Measurements from ENCODE around the gene SLC6A13. TPM values are rescaled to one million over a fixed set of nuclear protein-coding genes. Genes with fewer than 3 reads are reported as not detected.
"Not testable (repeated sequence)": the region's sequence is repeated elsewhere in the genome, so short reads cannot be mapped to it uniquely, and the experiment has no call there.

The SLC6A13 gene
- total RNA-seq, 1 experiment from 2014 or later = 0.12 TPM

- Histone ChIP-seq H3K27me3 (no peaks in the 10 kb centered on the region; the same call in 1 of the 2 replicates), H3K4me1 (no peaks in the 10 kb centered on the region), H3K36me3 (no peaks in the 10 kb centered on the region), H3K9me3 (replicated peaks) (no peaks in the 10 kb centered on the region), H3K4me3 (no peak overlapping the region), H3K27ac (no peak overlapping the region)
- no peak for DNase-seq
Observed at GRCh38 chr12:220946-221550, 41.6 kb downstream of the SLC6A13 start.

- Histone ChIP-seq H3K9me3 (replicated peaks) (no peaks in the 10 kb centered on the region), H3K4me1 (no peaks in the 10 kb centered on the region), H3K27me3 (peaks cover 2% of the 10 kb centered on the region; the same call in 1 of the 2 replicates), H3K27ac (no peak overlapping the region), H3K4me3 (no peak overlapping the region), H3K36me3 (no peaks in the 10 kb centered on the region)
- no peak for DNase-seq
Observed at GRCh38 chr12:220491-220890, 42.1 kb downstream of the SLC6A13 start.

DNA sequence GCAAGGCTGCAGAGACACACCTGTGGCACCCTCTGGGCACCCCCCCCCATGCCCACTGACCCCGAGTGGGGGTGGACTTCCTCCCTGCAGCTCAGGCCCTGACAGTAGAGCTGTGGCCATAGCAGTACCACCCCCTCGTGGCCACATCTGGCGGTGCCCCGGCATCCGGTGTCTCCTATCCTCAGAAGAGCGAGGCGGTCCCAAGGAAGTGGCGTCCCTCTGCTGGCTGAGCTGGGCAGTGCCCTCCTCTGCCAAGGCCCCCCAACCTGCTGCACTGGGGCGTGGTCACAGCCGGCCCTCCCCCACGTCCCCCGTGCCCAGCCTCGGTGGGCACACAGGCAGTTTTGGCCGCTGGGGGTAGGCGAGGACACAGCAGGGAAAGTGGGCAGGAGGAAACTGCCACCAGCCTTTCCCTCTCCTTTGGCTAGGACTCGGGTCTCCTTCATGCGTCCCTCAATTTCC is 42.7 kb downstream of the SLC6A13 start:
- H3K4me3 ChIP-seq = no peak overlapping the region
- H3K36me3 ChIP-seq = no peaks in the 10 kb centered on the region
- H3K27me3 ChIP-seq = peaks cover 8% of the 10 kb centered on the region; the same call in 1 of the 2 replicates
- H3K27ac ChIP-seq = no peak overlapping the region
- H3K4me1 ChIP-seq = no peaks in the 10 kb centered on the region
- no peaks in the 10 kb centered on the region for H3K9me3 ChIP-seq (replicated peaks)
- DNase-seq = peak; percentile 76

GRCh38 chr12:218728-219590 is 43.7 kb downstream of the SLC6A13 start:
- peaks cover 14% of the 10 kb centered on the region for H3K27me3 ChIP-seq

DNA sequence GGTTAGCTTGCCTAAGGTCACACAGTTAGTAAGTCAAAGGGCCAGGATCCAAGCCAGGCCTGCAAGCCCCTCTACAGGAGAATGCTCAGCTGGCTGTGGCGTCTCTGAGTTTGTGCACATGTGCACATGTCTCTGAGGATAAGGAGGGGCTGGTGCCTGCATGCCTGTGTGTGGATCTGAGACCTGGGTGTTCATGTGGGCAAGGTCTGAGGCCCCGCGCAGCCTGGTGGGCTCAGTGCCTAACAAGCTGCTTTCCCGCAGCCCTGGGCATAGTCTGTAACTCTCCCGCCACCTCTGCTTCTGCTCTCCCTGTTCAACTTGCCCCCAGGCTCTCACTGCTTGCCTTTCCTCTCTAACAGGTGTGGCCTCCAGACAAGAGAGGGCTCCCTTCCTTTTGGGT is 44.4 kb downstream of the SLC6A13 start:
- peaks cover 22% of the 10 kb centered on the region for H3K27me3 ChIP-seq

More at GRCh38 chr12:218728-219590, 43.7 kb downstream of the SLC6A13 start:
- no peaks in the 10 kb centered on the region for H3K4me1 ChIP-seq
- H3K36me3 ChIP-seq = no peaks in the 10 kb centered on the region
- no peaks in the 10 kb centered on the region for H3K9me3 ChIP-seq (replicated peaks)
- no peak overlapping the region for H3K4me3 ChIP-seq
- DNase-seq = no peak
- no peak overlapping the region for H3K27ac ChIP-seq

DNA sequence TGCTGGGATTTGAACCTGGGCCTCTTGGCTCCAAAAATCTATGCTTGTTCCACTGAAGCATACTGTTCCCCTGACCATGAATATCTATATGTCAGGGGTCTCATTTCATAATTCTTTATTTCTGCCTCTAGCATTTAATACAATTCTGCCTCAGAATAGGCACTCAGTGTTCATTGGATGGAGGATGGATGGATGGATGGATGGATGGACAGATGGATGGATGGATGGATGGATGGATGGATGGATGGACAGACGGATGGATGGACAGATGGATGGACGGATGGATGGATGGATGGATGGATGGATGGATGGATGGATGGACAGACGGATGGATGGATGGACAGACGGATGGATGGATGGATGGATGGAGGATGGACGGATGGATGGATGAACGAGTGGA is 45.6 kb downstream of the SLC6A13 start:
- H3K4me1 ChIP-seq; H3K9me3 ChIP-seq (replicated peaks); H3K4me3 ChIP-seq; H3K27ac ChIP-seq; H3K36me3 ChIP-seq; DNase-seq: not testable (repeated sequence)
- H3K27me3 ChIP-seq = peaks cover 34% of the 10 kb centered on the region

More for the DNA sequence above, 44.4 kb downstream of the SLC6A13 start:
- H3K27ac ChIP-seq = no peak overlapping the region
- H3K4me3 ChIP-seq = no peak overlapping the region
- H3K36me3 ChIP-seq = no peaks in the 10 kb centered on the region
- no peak for DNase-seq
- no peaks in the 10 kb centered on the region for H3K9me3 ChIP-seq (replicated peaks)
- H3K4me1 ChIP-seq = no peaks in the 10 kb centered on the region

DNA sequence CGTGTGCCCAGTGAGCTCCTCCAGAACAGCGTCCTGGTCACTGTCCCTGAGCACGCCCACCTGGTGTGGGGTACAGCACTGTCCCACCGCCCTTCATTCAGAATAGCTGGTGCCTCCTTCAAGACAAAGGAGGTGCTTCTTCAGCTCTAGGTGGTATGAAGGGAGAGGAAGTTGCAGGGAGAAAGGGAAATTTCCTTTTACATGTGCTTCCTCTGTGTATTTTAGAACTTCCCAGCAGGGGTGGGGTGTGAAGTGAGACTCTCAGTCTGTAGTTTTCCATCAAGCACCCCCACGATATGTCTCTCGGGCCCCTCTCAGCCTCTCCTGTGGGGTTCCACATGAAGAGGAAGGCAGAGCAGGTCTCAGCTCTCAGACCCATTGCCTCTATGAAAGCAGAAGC is 47.5 kb downstream of the SLC6A13 start:
- no peaks in the 10 kb centered on the region for H3K36me3 ChIP-seq
- H3K4me1 ChIP-seq = no peaks in the 10 kb centered on the region
- DNase-seq = no peak
- no peak overlapping the region for H3K4me3 ChIP-seq
- H3K27ac ChIP-seq = no peak overlapping the region
- no peaks in the 10 kb centered on the region for H3K9me3 ChIP-seq (replicated peaks)
- peaks cover 41% of the 10 kb centered on the region for H3K27me3 ChIP-seq

GRCh38 chr12:214003-214741 is 48.5 kb downstream of the SLC6A13 start, which contains the start of gene SLC6A12:
SLC6A12 (minus strand) TSS chr12:214157; CDS start chr12:209986, 4,171 bp downstream.
- no peak within 1 kb of the TSS for H3K4me3 ChIP-seq
- H3K9me3 ChIP-seq (replicated peaks) = no peaks in the 10 kb centered on the region
- no peaks in the 10 kb centered on the region for H3K4me1 ChIP-seq
- peaks cover 44% of the 10 kb centered on the region for H3K27me3 ChIP-seq
- no peak for DNase-seq
- H3K36me3 ChIP-seq = no peaks in the 10 kb centered on the region
- no peak within 1 kb of the TSS for H3K27ac ChIP-seq

DNA sequence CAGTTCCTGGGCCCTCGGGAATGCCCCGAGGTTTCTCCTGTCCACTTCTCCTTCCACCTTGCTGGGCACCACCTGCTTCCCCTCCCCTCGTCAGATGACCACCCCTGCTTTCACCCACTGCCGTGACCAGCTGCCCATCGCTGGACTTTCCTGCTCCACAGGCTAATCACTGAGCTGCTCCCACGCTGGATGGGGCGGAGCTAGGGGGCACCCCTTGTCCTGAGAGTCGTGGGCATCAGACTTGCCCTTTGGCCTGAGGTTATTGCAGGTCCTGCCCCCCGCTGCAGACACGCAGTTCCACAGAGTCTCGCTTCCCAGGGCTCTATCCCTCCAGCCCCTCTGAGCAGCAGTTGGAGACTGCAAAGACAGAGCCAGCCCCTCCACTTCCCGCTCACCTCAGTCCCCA is 49.1 kb downstream of the SLC6A13 start:
- Histone ChIP-seq H3K4me1 (no peaks in the 10 kb centered on the region), H3K27me3 (peaks cover 49% of the 10 kb centered on the region), H3K4me3 (no peak overlapping the region), H3K9me3 (replicated peaks) (no peaks in the 10 kb centered on the region), H3K36me3 (no peaks in the 10 kb centered on the region), H3K27ac (no peak overlapping the region)
- no peak for DNase-seq

DNA sequence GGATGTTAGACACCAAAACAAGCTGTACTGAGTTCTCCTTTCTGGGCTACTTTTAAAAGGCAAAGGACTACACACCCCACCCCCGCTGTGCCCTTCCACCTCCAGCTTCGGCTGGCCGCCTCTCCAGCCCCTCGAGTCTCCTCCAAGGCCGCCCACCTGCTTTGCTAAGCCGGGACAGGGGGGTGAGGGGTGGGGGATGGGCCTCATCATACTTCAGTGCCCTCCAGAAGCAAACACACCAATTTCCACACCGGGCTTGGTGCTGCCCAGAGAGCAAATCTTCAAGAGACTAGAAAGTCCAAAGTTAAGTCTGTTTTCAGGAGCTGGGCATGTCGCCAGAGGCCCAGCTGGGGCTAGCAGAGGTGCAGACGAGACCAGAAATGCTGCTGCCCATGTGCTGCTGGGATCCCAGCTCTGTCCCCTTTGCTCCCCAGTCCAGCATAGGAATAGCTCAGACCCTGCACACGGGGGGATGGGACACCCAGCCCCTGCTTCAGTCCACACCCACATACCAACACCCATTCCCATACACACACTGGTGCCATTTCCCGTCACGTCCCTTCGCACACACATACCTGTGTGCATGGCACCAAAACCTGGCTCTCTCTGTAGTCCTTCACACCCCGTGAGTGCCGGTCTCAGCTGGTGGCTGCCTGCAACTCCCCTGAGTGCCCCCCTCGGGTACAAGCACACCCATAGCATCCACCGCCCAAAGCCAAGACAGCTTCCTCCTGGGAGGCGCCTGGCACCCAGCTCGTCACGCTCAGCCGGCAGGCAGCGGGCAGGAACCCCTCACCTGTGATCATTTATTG is 49.7 kb downstream of the SLC6A13 start:
- H3K4me3 ChIP-seq = no peak overlapping the region
- no peaks in the 10 kb centered on the region for H3K4me1 ChIP-seq
- H3K27me3 ChIP-seq = peaks cover 52% of the 10 kb centered on the region
- no peak overlapping the region for H3K27ac ChIP-seq
- DNase-seq = no peak
- H3K9me3 ChIP-seq (replicated peaks) = no peaks in the 10 kb centered on the region
- no peaks in the 10 kb centered on the region for H3K36me3 ChIP-seq

DNA sequence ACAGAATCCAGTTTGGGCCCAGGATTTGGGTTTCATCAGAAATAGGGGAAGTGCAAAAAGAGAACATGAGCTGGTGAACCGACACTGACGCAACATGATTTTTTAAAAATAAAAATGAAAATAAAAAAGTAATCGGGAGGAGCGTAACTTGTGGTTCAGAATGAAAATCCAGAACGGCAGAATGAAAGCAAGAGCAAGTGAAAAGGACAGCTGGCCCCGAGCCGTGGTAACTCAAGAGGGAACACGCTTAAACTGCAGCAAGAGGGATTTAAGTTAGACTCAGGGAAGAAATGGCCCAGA is 50.3 kb downstream of the SLC6A13 start:
- Histone ChIP-seq H3K27me3 (peaks cover 56% of the 10 kb centered on the region), H3K9me3 (replicated peaks) (no peaks in the 10 kb centered on the region), H3K36me3 (no peaks in the 10 kb centered on the region), H3K27ac (no peak overlapping the region), H3K4me1 (no peaks in the 10 kb centered on the region), H3K4me3 (no peak overlapping the region)
- no peak for DNase-seq

GRCh38 chr12:211639-212414 is 50.8 kb downstream of the SLC6A13 start:
- Histone ChIP-seq H3K27ac (no peak overlapping the region), H3K27me3 (peaks cover 57% of the 10 kb centered on the region), H3K9me3 (replicated peaks) (no peaks in the 10 kb centered on the region), H3K36me3 (no peaks in the 10 kb centered on the region), H3K4me1 (no peaks in the 10 kb centered on the region), H3K4me3 (no peak overlapping the region)
- no peak for DNase-seq

GRCh38 chr12:211142-211465 is 51.5 kb downstream of the SLC6A13 start:
- H3K36me3 ChIP-seq = no peaks in the 10 kb centered on the region
- H3K9me3 ChIP-seq (replicated peaks) = no peaks in the 10 kb centered on the region
- H3K4me1 ChIP-seq = no peaks in the 10 kb centered on the region
- no peak overlapping the region for H3K4me3 ChIP-seq
- DNase-seq = no peak
- peaks cover 57% of the 10 kb centered on the region for H3K27me3 ChIP-seq
- H3K27ac ChIP-seq = no peak overlapping the region
